Measurements from ENCODE around the gene NBDY.
"Not testable (repeated sequence)": the region's sequence is repeated elsewhere in the genome, so short reads cannot be mapped to it uniquely, and the experiment has no call there.

The NBDY gene

DNA sequence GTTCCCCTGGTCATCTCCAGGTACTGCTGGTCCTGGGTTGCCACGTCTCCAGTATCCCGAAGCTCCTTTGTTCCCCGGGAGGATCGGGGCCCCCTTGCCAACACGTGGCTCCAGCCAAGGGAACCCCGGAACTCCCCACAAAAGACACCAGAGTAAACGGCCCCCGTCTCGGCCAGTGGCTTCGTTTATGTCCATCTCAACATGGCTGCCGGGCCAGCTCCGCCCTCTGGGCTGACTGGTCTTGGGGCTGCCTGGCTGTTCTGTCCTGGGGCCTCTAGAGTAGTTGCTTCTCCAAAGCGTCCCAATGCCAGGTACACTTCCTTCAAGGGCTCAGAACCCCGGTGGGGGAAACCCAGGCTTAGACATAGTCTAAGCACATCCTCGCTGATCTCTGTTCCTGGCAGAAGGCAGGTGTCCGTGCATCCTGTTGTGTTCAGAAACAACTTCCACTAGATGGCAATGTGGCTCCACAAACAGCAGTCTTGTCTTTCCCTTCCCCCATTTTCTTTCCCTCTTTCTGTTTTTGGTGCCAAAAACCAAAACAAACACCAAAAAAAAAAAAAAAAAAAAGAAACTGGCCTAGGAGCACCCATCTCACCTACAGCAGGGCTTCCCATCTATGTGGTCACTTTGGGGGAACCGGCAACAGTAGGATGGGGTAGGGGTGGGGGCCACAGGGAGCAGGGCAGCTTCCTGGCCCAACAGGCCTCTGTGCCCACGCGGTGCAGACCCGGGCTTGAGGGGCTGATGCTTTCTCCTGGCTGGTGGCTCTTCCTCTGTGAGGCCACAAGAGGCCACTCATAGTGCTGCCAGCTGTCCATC lies 35.3 kb downstream of the NBDY start:
- no CpG with 5 or more reads among the region's 20 CpGs for WGBS (ENCODE audit: insufficient coverage, insufficient read length)
- peak; percentile 16 for DNase-seq (ENCODE audit: low read depth, low spot score)
- H3K4me3 ChIP-seq (ENCODE audit: low read length): no peak overlapping the region
- no peak overlapping the region for H3K27ac ChIP-seq (ENCODE audit: low read length)
- no peaks in the 10 kb centered on the region for H3K4me1 ChIP-seq (ENCODE audit: control insufficient read depth, insufficient read depth, low read length)
- 0 out of 2 replicates have a peak, but pooled peaks cover 3% of the 10 kb centered on the region for H3K36me3 ChIP-seq (ENCODE audit: control insufficient read depth, insufficient read depth, low read length)
- H3K9me3 ChIP-seq (ENCODE audit: control insufficient read depth, insufficient read depth, low read length): no peaks in the 10 kb centered on the region
- no peaks in the 10 kb centered on the region for H3K27me3 ChIP-seq (ENCODE audit: control insufficient read depth, insufficient read depth, low read length)

DNA sequence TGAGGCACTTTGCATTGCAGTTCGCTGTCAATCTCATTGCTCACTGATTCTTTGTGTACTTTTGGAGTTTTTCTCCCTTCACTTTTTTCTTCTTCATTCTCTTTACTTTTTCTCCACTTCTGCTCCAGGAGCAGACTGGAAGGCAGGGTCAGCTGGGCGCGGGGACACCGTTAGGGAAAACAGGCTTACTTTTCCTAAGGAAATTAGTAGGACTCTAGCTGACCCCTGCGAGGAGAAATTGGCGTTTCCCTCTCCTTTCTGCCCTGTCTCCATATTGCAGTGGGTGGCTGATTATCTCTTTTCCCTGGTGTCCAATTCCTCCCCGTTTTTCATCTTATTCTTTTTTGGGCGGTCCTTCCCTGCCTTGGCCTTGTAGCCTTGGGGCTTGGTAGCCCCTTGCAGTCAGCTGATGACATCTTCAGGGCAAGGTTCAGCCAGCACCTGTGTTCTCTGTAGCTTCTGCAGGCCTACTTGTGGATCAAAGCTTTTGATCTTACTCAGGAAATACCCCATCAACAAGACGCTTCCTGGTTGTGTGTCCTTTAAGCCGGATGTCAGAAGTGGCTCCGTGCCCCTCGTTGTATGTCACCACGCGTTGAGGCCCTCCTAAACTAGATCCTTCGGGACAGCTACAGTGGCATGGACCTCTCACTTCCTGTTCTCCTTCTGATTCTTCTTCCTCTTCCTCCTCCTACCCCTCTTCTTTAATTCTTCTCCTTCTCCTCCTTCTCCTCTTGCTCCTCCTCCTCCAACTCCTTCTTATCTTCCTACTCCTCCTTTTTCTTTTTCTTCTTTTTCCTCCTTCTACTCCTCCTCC lies 36.1 kb downstream of the NBDY start:
- no peak overlapping the region for H3K4me3 ChIP-seq (ENCODE audit: low read length)
- 0 out of 2 replicates have a peak, but pooled peaks cover 3% of the 10 kb centered on the region for H3K36me3 ChIP-seq (ENCODE audit: control insufficient read depth, insufficient read depth, low read length)
- H3K27ac ChIP-seq (ENCODE audit: low read length): no peak overlapping the region
- H3K4me1 ChIP-seq (ENCODE audit: control insufficient read depth, insufficient read depth, low read length): no peaks in the 10 kb centered on the region
- no peaks in the 10 kb centered on the region for H3K27me3 ChIP-seq (ENCODE audit: control insufficient read depth, insufficient read depth, low read length)
- H3K9me3 ChIP-seq (ENCODE audit: control insufficient read depth, insufficient read depth, low read length): no peaks in the 10 kb centered on the region
- WGBS (ENCODE audit: insufficient coverage, insufficient read length): no CpG with 5 or more reads among the region's 15 CpGs
- no peak for DNase-seq (ENCODE audit: low read depth, low spot score)

DNA sequence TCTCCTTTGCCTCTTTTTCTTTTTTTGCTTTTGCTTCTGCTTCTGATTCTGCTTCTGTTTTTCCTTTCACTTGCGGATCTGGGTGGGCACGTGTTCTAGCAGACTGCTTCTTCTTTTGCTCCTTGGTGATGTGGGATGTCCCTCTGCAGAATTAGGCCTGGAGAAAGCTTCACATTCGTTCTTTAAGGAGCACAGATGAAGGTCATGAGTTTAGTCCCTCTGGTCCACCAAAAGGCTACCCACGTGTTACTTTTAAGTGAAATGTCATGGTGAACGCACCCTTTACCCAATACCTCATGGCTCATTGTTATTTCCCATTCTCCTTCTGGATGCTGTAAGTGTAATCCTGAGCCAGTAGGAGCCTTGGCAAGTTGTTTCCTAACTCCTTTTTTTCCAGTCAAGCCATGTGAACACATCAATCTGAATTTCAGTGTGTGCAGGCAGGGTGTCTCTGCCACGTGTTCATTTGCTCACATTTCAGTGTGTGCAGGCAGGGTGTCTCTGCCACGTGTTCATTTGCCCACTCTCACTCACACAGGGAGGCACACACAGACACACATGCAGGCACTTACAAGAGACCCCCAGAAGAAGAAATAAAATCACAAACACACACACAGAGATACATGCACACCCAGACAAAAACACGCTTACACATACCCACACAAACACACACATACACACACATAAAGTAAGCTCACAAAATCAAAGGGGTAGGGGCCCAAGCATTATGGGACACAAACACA lies 36.9 kb downstream of the NBDY start:
- H3K36me3 ChIP-seq (ENCODE audit: control insufficient read depth, insufficient read depth, low read length): 0 out of 2 replicates have a peak, but pooled peaks cover 3% of the 10 kb centered on the region
- no peak overlapping the region for H3K4me3 ChIP-seq (ENCODE audit: low read length)
- no peaks in the 10 kb centered on the region for H3K9me3 ChIP-seq (ENCODE audit: control insufficient read depth, insufficient read depth, low read length)
- no peaks in the 10 kb centered on the region for H3K4me1 ChIP-seq (ENCODE audit: control insufficient read depth, insufficient read depth, low read length)
- no peak for DNase-seq (ENCODE audit: low read depth, low spot score)
- no peaks in the 10 kb centered on the region for H3K27me3 ChIP-seq (ENCODE audit: control insufficient read depth, insufficient read depth, low read length)
- H3K27ac ChIP-seq (ENCODE audit: low read length): no peak overlapping the region
- WGBS (ENCODE audit: insufficient coverage, insufficient read length): no CpG with 5 or more reads among the region's 8 CpGs

DNA sequence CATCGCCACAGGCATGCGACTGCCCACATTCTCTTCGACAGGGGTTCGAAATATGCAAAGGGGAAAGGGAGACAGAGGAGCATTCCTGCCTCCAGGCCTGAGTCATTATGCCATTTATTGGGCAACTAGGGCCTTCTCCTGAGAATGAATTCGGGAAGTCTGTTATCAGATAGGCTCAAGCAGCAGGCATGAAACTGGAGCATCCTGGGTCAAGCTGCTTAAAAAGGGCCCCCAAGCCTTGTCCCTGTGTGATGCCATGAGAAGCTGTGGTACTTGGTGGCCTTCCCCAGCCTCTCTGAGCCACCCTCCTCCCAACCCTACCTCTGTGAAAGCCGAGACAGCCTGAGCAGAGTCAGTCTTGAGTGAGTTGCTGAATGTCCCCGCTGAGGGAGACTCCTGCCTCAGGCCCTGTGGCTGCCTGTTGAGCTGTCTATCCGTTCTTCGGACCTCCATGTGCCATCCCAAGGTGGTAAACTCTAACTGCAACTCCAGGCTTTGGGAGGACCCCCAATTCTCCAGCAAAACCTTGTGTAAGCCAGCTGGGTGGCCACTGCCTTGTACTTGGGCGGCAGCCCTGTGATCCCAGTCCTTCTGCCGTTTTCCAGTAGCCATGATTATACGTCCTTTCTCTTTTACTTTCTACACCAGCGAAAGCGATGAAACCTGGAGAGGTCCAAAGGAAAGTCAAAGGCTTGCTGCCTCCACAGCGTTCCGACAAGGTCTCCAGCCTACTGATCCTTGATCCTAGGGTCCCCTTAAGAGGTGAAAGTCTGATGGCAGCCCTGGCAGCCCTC lies 37.7 kb downstream of the NBDY start:
- H3K9me3 ChIP-seq (ENCODE audit: control insufficient read depth, insufficient read depth, low read length): no peaks in the 10 kb centered on the region
- no peak for DNase-seq (ENCODE audit: low read depth, low spot score)
- H3K4me3 ChIP-seq (ENCODE audit: low read length): no peak overlapping the region
- no peak overlapping the region for H3K27ac ChIP-seq (ENCODE audit: low read length)
- H3K4me1 ChIP-seq (ENCODE audit: control insufficient read depth, insufficient read depth, low read length): no peaks in the 10 kb centered on the region
- 0 out of 2 replicates have a peak, but pooled peaks cover 3% of the 10 kb centered on the region for H3K36me3 ChIP-seq (ENCODE audit: control insufficient read depth, insufficient read depth, low read length)
- no CpG with 5 or more reads among the region's 16 CpGs for WGBS (ENCODE audit: insufficient coverage, insufficient read length)
- no peaks in the 10 kb centered on the region for H3K27me3 ChIP-seq (ENCODE audit: control insufficient read depth, insufficient read depth, low read length)

DNA sequence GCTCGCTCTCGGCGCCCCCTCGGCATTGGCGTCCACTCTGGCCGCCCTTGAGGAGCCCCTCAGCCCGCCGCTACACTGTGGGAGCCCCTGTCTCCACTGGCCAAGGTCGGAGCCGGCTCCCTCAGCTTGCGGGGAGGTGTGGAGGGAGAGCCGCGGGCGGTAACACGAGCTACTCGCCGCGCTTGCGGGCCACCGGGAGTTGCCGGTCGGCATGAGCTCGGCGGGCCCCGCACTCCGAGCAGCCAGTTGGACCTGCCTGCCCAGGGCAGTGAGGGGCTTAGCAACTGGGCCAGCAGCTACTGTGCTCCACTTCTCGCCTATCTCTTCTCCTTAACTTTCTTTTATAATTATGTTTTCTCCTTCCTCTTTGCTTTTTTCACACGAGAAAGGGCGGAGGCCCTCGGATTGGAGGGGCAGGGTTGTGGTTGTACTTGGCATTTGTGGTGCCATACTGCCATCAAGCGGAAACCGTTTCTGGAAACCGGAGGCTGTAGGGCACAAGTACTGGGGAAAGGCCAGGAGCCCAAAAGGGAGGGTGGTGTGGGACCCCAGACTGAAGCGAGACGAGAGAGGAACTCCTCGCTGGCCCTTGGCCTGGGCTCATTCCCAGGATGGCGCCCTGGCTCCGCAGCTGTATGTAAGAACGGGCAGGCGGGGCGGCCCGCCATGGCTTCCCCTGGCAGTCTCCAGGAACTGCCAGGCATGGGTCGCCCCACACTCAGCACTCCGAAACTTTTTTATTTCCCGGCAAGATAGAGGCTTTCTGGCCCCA lies 38.5 kb downstream of the NBDY start:
- H3K4me1 ChIP-seq (ENCODE audit: control insufficient read depth, insufficient read depth, low read length); H3K9me3 ChIP-seq (ENCODE audit: control insufficient read depth, insufficient read depth, low read length); DNase-seq (ENCODE audit: low read depth, low spot score); H3K4me3 ChIP-seq (ENCODE audit: low read length); H3K36me3 ChIP-seq (ENCODE audit: control insufficient read depth, insufficient read depth, low read length); H3K27ac ChIP-seq (ENCODE audit: low read length); H3K27me3 ChIP-seq (ENCODE audit: control insufficient read depth, insufficient read depth, low read length): not testable (repeated sequence)
- no CpG with 5 or more reads among the region's 45 CpGs for WGBS (ENCODE audit: insufficient coverage, insufficient read length)

DNA sequence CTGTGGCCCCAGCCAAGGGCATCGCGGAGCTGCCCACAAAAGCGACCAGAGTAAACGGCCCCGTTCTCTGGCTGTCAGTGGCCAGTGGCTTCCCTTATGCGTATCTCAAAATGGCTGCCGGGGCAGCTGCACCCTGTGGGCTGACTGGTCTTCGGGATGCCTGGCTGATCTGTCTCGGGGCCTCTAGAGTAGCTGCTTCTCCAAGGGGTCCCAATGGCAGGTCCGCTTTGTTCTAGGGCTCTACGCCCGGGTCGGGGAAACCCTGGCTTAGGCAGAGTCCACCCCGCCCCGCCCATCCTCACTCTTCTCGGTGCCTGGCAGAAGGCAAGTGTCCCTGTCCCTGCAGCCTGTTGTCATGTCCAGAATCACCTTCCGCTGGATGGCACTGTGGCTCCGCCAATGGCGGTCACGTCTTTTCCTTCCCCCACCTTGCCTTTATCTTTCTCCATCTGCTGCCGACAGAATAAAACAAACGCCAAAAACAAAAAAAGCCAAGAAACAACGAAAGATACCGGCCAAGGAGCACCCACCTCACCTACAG lies 39.1 kb downstream of the NBDY start:
- not testable (repeated sequence) for DNase-seq (ENCODE audit: low read depth, low spot score); H3K4me1 ChIP-seq (ENCODE audit: control insufficient read depth, insufficient read depth, low read length); H3K4me3 ChIP-seq (ENCODE audit: low read length); H3K27ac ChIP-seq (ENCODE audit: low read length); H3K9me3 ChIP-seq (ENCODE audit: control insufficient read depth, insufficient read depth, low read length); H3K27me3 ChIP-seq (ENCODE audit: control insufficient read depth, insufficient read depth, low read length); H3K36me3 ChIP-seq (ENCODE audit: control insufficient read depth, insufficient read depth, low read length)
- no CpG with 5 or more reads among the region's 24 CpGs for WGBS (ENCODE audit: insufficient coverage, insufficient read length)

DNA sequence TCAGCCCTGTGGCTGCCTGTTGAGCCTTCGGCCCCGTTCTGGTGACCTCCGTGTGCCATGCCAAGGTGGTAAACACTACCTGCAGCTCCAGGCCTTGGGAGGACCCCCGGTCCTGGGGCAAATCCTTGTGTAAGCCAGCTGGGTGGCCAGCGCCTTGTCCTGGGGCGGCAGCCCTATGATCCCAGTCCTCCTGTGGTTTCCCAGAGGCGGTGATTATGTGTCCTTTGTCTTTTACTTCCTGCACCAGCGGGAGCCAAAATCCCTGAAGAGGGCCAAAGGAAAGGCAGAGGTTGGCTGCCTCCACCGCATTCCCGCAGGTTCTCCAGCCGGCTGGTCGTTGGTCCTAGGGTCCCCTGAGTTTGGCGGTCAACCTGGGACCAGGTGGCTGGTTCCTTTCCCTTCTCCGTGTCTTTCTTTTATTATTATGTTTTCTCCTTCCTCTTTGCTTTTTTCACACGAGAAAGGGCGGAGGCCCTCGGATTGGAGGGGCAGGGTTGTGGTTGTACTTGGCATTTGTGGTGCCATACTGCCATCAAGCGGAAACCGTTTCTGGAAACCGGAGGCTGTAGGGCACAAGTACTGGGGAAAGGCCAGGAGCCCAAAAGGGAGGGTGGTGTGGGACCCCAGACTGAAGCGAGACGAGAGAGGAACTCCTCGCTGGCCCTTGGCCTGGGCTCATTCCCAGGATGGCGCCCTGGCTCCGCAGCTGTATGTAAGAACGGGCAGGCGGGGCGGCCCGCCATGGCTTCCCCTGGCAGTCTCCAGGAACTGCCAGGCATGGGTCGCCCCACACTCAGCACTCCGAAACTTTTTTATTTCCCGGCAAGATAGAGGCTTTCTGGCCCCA lies 43.9 kb downstream of the NBDY start:
- not testable (repeated sequence) for H3K4me1 ChIP-seq (ENCODE audit: control insufficient read depth, insufficient read depth, low read length); H3K4me3 ChIP-seq (ENCODE audit: low read length); H3K36me3 ChIP-seq (ENCODE audit: control insufficient read depth, insufficient read depth, low read length); H3K27me3 ChIP-seq (ENCODE audit: control insufficient read depth, insufficient read depth, low read length); H3K9me3 ChIP-seq (ENCODE audit: control insufficient read depth, insufficient read depth, low read length); H3K27ac ChIP-seq (ENCODE audit: low read length); DNase-seq (ENCODE audit: low read depth, low spot score)
- WGBS (ENCODE audit: insufficient coverage, insufficient read length): no CpG with 5 or more reads among the region's 32 CpGs

DNA sequence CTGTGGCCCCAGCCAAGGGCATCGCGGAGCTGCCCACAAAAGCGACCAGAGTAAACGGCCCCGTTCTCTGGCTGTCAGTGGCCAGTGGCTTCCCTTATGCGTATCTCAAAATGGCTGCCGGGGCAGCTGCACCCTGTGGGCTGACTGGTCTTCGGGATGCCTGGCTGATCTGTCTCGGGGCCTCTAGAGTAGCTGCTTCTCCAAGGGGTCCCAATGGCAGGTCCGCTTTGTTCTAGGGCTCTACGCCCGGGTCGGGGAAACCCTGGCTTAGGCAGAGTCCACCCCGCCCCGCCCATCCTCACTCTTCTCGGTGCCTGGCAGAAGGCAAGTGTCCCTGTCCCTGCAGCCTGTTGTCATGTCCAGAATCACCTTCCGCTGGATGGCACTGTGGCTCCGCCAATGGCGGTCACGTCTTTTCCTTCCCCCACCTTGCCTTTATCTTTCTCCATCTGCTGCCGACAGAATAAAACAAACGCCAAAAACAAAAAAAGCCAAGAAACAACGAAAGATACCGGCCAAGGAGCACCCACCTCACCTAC lies 44.5 kb downstream of the NBDY start:
- H3K9me3 ChIP-seq (ENCODE audit: control insufficient read depth, insufficient read depth, low read length); H3K36me3 ChIP-seq (ENCODE audit: control insufficient read depth, insufficient read depth, low read length); H3K27ac ChIP-seq (ENCODE audit: low read length); DNase-seq (ENCODE audit: low read depth, low spot score); H3K27me3 ChIP-seq (ENCODE audit: control insufficient read depth, insufficient read depth, low read length); H3K4me3 ChIP-seq (ENCODE audit: low read length); H3K4me1 ChIP-seq (ENCODE audit: control insufficient read depth, insufficient read depth, low read length): not testable (repeated sequence)
- no CpG with 5 or more reads among the region's 24 CpGs for WGBS (ENCODE audit: insufficient coverage, insufficient read length)

All from iPS DF 6.9 (cell line).